Retinal pigment epithelial cell (primary cell): ENCODE measurements around the gene PIGS.

Experiments
- DNase-seq: peaks from one replicate; pipeline ENCODE4 v3.0.0-alpha.2; 2010; ENCODE audit warnings: low read depth
- H3K4me3 ChIP-seq: 2 replicates; pipeline ENCODE4 v1.5.1; 2011; ENCODE audit warnings: mild to moderate bottlenecking, low read length, control low read depth, moderate library complexity
- TF ChIP-seq, protein P1 (sequence below): conservative IDR thresholded peaks from 2 replicates; pipeline ENCODE4 v1.5.1; 2011; ENCODE audit warnings: low read depth, low read length, control low read depth, inconsistent platforms

PIGS gene

DNA sequence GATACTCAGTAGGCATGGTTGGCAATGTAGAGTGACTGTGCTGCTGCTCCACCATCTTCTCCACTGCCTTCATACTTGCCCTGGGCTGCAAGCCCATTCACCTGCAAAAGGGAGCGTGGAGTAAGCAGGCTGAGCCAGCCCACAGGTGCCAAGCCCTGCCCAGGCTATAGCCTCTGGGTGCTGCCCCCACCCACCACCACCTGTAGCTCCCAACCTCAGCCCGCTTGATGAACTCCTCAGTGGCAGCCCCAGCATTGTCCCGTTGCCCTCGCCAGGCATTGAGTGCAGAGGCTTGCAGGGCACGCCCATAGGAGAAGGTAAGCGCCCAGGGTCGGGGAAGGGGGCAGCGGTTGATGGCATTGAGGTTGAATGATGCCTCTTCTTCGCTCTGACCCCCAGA lies 2.2 kb upstream of the PIGS start:
- TF ChIP-seq, protein P1, sequence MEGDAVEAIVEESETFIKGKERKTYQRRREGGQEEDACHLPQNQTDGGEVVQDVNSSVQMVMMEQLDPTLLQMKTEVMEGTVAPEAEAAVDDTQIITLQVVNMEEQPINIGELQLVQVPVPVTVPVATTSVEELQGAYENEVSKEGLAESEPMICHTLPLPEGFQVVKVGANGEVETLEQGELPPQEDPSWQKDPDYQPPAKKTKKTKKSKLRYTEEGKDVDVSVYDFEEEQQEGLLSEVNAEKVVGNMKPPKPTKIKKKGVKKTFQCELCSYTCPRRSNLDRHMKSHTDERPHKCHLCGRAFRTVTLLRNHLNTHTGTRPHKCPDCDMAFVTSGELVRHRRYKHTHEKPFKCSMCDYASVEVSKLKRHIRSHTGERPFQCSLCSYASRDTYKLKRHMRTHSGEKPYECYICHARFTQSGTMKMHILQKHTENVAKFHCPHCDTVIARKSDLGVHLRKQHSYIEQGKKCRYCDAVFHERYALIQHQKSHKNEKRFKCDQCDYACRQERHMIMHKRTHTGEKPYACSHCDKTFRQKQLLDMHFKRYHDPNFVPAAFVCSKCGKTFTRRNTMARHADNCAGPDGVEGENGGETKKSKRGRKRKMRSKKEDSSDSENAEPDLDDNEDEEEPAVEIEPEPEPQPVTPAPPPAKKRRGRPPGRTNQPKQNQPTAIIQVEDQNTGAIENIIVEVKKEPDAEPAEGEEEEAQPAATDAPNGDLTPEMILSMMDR: no peak

DNA sequence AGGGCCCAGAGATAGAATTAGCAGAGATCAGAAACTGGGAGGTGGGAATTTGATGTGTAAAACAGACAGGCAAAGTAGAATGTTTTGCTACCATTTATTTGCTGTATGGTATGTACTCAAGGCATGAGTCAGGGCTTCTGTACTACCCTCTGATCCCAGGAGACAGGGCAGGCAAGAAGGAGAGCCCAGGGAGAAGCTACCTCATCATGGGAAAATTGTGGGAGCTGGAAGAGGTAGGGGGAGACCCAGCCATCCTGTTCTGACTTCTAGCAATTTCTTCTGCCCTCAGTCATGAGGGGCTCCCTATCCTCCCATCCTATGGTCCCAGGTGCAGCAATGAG lies 1.7 kb upstream of the PIGS start:
- no peak overlapping the region for H3K4me3 ChIP-seq
- TF ChIP-seq, protein P1: no peak
- no peak for DNase-seq

More for the DNA sequence above, 2.2 kb upstream of the PIGS start:
- H3K4me3 ChIP-seq: no peak overlapping the region
- no peak for DNase-seq

DNA sequence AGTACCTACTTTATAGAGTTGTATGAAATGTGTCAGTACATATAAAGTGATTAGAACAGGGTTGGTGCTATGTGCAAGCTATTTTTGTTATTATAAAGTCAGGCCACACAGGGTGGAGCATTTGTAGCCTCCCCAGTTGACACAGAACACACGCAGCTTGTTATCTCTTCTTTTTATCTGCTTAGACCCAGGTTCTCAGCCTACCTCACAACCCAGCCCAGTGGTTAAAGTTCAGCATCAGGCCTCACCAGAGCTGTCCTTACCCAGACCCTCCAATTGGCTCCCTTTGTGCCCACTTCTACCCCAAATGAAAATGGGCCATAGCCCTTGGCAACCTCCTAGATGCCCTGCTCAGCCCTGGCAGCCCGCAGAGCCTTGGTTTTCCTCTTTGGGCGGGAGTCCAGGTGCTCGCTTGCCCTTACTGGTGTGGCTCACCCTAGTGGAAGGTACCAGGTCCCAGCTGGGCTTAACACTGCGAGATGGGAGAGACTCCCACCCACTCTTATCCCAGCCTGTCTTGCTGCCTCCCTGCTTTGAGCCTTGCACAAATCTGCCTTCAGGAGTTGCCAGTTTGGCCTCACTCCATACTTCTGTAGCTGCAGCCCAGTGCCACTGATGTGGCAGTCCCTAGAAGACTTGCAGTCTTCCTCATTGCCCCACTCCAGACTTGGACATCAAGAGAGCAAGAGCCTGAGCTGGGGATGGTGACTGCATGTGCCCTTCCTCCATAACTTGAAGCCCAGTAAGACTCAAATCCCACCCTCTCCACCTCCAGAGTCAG lies 1.1 kb upstream of the PIGS start:
- DNase-seq: no peak
- H3K4me3 ChIP-seq: no peak overlapping the region
- TF ChIP-seq, protein P1: no peak

DNA sequence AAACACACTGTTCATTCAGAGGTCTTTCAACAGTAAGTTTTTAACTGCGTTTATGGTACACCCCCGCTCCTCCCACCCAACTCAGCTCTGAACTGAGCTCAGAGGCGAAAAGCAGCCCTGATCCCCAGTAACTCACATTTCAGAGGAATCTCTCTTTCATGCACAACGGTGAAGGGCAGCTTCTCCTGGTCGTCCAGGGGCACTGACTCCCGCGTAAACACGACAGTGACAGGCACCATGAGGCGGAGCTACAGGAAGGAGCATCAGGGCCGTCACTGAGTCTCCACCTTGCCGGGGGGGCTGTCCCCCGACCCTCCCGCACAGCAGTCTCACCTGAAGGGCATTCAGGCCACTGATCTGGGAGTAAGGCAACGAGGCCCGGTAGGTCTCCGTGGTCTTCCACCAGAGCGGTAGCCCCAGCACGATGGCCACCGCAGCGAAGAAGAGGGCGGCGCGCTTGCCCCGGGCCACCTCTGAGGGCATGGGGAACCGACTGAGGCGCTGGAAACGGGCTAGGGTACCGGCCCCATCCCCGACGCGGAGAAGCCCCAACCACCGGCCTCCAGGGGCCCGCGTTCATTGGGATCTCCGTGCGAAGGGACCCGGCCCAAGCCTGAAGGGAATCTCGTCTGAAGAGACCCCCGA lies 486 bp downstream of the PIGS start:
- no peak for DNase-seq
- H3K4me3 ChIP-seq: peak overlapping the region; percentile 89
- TF ChIP-seq, protein P1: no peak

DNA sequence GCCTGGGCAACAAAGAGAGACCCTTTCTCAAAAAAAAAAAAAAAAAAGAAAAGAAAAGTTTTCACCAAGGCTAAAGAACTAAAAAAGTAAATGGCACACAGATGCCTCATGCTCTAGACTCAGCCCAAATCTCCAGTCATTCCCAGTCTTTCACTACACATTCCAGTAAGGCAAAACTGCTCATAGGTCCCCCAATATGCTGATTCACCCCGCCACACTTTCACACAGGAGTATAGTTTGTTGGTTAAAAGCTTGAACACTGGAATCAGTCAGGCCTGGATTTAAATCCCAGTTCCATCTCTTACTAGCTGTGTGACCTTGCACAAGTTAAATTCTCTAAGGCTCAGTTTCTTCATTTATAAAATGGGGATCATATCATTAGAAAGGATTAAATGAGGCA lies 1.9 kb downstream of the PIGS start:
- H3K4me3 ChIP-seq: no peak overlapping the region

DNA sequence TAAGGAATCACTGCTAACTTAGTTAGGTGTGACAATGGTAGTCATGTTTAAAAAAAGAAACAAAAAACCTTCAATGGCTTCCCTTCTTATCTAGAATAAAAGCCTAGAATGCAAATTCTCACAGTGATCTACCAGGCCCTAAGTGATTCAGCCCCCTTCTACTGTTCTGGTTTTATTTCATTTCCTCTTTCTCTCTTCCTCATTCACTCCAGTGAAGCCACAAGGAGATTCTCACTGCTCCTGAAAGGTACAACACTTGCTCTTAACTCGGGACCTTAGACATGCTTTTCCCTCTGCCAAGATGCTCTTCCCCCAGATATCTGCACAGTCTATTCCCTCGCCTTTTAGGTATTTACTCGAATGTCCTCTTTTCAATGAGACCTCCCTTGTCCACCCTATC lies 3.7 kb downstream of the PIGS start:
- no peak for DNase-seq
- TF ChIP-seq, protein P1: no peak
- H3K4me3 ChIP-seq: no peak overlapping the region

More for the DNA sequence above, 1.9 kb downstream of the PIGS start:
- DNase-seq: no peak
- TF ChIP-seq, protein P1: no peak

DNA sequence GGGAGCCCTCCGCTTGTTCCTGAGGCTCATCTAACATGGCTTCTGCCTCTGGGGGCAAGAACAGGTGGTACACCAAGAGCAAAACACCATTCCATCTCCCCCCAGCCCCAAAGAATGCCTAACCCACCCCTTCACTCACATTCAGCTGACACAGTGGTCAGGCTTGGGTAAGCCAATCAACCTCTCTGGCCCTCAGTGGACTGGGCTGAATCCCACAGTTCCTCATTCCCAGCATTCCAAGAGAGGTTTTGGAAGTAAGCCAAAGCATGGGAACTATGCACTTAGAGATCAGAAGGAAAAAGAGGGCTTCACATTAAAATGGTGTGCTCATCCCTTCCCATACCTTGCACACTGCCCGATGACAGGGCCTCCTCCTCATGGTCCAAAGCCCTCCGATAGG lies 7.8 kb downstream of the PIGS start:
- DNase-seq: peak; percentile 81
- no peak overlapping the region for H3K4me3 ChIP-seq
- TF ChIP-seq, protein P1: no peak
